IPS-NIHi11 (cell line): ENCODE data around the gene SIL1.

Source experiments
- DNase-seq: peaks from one replicate; pipeline ENCODE4 v3.0.0; 2012; ENCODE audit warnings: mixed read lengths, low spot score

SIL1 gene

DNA sequence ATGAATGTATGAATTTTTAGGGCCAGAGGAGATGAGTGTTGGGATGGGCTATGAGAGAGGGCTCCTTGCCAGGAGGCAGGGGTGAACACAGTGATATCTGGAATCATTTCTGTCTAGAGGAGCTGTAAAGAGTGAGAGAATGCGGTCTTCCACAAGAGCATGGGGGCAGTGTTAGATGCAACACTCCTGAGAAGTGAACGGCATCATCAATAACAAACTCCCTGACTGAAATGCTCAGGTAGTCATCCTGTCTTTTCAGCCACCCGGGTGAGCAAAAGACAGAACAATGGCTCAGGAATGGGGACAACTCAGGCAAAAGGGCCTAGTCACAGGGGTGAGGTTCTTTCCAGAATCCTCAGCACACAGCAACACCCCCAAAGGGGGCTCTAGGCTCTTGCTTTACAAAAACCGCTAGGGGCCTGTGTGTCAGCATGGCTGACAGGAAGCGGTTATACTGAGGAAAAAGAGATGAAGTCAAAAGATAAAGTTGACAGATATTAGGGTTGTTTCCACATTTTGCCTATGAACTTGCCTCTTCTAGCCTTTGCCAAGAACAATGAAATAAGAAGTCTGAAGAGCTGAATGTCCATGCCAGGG lies 218.4 kb downstream of the SIL1 start:
- DNase-seq, result no peak

DNA sequence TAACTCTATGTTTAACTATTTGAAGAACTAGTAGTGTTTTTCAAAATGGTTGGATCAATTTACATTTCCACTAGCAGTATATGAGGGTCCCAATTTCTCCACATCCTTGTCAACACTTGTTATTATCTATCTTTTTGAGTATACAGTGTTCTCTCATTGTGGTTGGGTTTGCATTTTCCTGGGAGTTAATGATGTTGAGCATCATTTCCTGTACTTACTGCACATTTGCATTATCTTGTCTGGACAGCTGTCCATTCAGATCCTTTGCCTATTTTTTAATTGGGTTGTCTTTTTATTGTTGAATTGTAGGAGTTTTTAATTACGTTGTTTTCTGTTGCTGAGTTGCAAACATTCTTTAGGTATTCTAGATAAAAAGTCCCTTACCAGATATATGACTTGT lies 219.6 kb downstream of the SIL1 start:
- DNase-seq, result no peak

DNA sequence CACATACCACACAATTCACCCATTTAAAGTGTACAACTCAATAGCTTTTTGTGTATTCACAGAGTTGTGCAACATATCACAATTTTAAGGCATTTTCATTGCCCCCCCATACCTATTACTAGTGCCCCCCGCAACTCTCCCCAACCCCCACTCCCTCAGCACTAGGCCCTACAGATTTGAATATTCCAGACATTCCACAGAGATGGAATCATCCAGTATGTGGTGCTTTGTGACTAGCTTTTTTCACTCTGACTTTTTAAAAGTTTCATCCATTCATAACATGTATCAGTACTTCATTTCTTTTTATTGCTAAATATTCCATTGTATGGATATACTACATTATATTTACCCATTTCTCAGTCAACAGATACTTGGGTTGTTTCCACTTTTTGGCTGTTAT lies 220.1 kb downstream of the SIL1 start:
- no peak for DNase-seq

DNA sequence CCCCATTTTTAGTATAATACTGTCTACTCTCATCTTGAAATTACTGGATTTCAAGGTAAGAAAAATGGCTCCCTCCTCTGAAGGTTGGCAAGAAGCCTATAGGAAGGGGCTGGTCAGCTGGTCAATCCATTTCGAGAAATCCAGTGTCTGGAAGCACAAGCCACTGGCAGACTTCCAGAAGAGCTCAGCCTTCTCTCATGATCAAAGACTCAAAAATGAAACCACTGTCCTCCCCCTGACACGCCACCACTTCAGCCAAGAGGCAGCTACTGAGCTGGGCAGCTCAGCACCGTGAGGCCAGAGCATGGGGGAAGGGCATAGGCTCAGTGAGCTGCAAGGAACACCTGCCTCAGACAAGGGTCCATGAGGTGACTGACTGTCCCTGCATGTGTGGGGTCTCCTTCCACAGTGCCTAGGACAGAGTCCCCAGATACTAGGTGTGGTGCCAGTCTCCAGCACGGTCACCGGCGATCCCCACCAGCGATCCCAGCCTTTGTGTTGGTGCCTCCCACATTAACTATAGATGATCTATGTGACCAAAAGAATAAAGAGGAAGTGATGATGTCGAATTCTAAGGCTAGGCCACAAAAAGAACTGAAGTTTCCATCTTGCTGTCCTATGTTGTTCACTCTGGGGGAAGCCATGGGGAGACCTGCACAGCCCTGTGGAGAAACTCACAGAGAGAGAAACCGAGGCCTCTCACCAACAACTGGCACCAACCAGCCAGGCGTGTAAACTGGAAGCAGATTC lies 222.9 kb downstream of the SIL1 start:
- no peak for DNase-seq

DNA sequence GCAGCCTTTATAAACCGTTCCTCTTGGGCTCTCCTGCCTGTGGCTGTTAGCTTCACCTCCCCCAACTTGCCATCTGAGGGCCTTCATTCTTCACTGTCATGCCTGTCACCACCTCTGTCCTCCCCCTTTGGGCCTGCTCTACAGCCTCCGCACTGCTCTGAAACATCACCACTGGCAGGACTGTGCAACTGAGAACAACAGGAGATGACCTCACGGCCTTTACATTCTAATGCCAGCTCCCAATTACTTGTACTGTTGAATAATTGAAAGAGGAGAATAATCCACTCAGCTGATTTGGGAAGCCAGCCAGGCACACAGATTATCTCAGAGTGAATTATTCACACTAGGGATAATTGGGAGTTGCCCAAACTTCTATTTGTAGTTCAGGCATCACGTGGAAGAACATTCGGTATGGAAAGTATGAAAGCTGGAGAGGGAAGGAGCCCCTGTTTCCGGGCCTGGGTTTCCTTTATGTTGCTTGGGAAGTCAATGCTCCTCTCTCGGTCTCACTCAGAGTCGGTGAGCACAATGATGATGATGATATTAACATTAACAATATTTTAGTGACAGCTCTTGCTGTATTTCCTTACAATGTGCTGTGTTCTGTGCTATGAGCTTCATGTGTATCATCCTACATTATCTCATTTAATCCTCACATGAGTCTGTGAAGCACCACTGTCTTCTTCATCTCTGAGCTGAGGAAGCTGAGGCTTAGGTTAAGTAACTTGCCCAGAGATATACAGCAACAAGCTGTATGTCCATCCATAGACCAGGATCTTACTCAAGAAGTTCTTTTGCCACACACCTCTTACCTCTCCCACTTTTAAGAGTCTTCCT lies 223.7 kb downstream of the SIL1 start:
- no peak for DNase-seq

DNA sequence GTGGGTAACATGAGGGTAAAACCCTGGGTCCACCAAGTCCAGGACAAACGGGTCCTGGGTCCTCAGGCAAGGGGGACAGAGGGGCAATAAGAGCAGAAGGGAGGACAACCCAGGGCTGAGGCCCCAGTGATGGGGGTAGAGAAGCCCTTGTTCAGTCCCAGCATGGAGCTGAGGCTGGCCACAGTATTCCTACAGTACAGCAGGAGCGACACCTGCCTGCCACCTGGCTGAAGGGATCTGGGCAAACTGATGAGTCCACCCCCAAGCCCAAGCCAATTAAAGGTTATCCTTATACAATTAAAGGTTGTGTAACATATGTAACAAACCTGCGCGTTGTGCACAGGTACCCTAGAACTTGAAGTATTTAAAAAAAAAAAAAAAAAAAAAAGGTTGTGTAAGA lies 225.3 kb downstream of the SIL1 start:
- peak; percentile 34 for DNase-seq

DNA sequence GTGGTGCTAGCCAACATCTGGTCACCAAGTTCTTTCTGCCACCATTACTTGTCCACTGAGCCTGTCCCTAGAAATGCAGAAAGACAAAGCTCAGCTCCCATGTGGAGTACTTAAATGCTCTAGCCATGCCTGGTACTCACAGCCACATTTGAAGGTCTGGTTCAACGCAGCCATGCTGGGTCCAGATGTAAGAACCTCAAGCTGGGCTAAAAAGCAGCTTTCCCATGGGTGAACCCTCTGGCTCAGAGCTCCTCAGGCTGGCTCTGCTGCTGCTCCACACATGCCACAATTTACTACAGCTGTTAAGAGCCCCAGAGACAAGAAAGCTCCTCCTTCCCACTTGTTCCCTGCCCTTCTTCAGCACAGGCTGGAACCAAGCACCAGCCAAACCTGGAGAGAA lies 225.9 kb downstream of the SIL1 start:
- DNase-seq, result no peak

DNA sequence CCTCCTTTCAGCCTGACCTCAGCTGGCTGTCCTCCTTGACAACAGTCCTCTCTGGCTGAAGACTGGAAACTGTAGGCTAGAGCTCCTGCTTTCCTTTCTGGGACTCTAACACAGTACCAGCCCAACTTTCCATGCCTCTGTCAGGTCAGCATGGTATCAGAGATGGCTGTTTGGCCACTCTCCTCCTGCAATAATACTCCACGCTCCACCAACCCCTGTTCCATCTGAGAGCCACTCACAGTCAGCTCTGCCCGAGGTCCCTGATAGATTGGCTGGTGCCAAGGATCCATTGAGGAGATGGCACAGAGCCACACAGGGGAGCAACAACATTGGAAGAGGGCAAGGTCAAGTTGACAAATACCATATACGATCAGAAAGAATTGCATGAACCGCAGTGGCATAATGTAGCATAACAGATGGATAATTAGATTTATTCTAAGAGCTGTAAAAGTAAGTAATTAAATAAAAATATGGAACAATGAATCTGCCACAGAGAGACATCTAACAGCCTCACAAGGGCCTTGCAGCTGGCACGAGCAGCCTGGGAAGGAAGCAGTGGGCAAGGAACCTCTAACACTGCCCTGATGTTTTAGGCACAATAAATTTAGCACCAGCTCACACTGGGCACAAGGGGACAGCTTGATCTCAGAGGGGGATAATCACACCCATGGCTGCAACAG lies 228.7 kb downstream of the SIL1 start:
- no peak for DNase-seq

DNA sequence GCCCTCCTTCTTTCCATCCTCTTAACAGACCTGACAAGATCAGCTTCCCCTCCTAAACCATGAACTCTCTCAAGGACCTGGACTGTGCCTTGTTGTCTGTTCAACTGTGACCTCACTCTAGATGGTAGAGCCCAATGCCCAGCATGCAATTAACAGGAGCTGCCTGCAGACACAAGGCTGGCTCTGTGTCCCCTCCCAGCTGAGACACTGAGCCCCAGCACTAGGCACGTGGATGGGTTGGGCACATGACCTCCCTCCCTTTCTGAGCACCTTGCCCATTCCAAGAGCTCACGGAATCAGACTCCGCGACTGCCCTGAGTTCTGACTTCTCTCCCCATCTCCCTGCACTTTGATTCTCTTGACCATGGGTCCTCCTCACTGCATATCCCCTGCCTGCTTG lies 229.6 kb downstream of the SIL1 start:
- DNase-seq, result no peak

DNA sequence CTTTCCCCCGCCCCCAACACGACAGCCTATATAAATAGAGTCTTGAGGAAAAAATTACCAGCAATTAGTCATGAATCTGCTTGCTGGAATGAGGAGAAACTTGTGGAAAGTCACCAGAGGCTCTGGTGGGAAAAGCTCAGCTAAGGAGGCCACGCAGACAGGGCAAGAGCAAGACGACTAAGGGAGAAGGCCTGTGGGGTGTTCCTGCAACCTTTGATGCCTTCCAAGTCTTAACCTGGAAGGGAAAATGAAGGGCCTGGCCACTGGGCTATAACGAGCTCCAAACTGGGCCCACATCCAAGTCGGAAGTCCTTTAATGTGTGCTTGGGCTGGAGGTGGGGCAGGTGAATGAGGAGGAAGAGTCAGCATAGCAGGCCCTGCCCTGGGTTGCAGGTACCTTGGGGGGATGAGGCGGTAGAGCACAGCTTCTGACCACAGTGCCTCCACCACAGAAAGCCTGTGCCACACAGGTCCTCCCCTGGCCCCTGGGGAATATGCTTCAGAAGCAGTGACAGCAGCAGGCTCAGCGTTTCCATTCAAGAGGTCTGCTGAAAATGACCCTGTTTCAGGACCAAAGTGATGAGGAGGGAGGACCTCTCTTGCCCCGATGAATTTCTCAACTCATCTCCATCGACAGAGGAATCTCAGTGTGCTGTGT lies 230.2 kb downstream of the SIL1 start:
- no peak for DNase-seq

DNA sequence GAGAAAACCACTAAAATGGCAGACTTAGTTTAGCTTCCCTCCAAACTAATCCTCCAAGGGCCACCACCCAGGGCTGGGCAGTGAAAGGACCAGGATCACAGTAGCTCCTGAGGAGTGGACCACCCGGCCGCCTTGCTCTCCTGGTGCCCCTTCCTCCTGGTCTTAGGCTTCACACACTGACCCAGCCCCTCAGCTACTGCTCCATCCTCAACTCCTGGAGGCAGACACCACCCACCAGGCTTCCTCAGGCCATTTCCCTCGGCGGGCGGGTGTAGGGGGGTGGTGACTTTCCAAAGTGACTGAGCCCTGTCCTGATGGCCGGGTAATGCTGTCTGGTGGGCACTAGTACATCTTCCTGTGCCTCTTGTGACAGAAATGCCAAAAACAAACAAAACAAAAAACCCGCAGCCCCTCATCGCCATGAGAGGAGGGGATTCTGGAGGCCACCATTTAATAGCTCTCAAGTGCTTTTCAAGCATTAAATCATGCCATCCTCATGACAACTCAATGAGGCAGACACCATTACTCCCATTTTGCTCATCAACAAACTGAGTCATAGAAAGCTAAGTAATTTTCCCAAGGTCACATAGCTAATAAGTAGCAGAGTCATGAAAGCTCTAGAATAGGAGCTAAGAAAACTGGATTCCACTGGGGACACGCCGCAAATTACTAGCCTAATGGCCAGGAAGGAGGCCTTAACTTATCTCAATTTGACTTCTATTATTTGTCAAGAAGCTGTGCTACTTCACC lies 231.8 kb downstream of the SIL1 start:
- DNase-seq, result no peak

DNA sequence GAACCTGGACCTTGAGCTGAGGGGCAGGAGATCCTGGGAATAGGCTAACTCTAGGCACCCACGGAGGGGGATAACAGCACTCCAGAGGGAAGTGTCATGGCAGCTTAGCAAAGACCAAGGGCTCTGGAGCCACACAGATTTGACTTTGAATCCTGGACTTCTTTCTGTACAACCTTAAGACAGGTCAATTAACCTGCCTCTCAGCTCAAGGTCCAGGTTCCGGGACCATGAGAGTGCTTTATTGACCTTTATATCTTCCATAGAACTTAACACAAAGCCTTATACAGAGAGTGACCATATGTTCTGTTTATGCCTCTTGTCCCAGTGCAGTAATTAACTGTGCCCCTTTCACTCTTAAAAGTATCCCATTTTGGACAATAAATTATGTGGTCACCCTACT lies 232.5 kb downstream of the SIL1 start:
- no peak for DNase-seq

DNA sequence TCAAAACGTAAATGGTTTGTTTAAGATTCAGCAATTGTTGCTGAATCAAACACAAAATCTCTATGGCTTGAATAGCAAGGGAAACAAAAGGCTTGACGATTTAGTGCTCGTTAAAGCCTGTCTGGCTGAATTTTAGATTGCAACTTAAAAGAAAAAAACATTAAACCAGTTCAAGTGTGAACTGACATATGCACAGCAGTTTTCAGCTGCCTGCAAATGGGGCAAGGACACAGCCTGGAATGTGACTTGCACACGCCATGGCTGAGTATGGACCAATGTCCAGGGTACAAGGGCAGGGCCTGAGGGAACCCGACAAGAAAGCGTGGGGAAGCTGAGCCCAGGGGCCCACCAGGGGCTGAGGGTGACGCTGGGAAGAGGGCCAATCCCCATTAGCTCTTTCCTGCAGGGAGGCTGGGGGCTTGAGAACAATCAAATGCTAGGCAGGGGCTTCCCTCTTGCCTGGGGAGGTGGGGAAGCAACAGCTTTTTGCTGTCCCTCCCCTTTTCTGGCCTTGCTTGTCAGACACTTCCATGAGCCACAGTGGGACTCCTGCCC lies 233.4 kb downstream of the SIL1 start:
- no peak for DNase-seq

DNA sequence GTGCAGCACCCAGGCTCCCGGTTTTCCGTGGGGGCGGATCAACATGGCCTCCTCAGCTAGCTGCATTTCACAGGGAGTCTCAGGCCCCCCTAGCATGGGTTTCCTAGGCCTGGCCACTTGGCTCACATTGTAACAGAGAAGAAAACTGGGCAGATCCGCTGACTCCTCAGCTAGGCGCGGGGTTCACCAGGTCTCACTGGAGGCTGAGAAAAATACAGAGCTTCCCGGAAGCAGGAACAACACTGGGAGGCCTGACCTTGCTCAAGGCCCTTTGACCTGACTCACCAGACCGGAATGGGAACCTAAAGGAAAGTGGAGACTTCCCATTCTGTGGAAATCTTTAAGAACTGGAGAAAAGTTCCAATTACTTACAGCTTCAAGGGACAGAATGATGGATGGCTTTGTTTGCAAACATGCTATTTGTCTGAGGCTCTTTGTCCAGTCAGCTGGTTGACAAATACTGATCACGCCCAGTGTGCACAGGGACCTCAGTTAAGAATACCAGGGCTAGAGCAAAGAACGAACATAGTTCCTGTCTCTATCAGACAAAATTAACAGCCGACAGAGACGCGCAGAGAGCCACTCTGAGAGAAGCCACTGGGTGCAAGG lies 234.3 kb downstream of the SIL1 start:
- no peak for DNase-seq

DNA sequence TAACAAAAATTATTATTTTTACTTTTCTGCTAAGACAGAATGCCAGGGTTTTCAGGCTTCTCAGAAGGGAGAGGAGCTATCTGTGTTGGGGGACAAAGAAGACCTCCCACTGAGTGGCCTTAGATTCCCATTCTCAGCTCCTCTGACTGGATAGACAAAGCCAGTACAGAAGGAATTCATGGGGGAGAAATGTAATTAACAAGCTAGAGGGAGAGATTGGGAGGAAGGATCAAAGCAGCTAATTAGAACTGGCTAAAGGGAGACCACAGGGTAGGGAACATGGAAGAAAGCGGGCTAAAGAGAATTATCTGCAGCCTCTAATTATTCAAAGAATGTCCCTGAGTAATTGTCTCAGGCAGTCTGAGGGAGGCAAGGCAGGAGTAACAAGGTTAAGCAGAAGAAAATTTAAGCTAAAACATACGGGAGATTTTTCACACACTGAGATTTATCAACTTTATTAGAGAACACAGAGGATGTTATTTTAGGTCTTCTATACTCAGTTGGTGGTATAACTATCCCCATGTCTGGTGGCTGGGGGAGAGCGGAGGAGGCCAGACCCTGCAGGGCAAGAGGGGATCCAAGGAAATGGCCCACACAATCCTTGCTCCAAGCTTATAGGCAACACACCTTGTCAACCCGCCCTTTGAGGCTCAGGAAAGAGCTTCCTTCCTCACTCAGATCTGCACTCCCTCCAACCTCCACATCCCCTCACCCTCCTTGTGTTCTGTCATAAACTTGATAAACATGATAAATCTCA lies 235.4 kb downstream of the SIL1 start:
- peak; percentile 56 for DNase-seq

DNA sequence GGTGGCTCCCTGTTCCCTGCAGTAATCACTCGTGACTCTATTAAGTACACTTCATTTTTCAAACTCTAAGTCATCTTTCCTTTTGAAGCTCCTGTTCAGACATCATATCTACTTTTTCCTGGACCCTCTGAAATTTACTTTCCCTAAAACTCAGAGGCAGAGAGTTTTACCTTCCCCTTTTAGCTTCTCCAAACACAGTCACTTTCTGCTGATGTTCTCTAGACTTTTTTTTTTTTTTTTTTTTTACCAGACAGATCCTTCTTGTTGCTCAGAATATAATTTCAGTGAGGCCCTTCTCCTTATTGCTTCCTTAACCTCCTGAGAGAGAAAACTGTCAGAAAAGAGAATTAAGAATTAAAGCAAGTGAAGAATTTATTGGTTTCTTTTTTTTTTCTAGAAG lies 236.4 kb downstream of the SIL1 start:
- DNase-seq, result no peak

DNA sequence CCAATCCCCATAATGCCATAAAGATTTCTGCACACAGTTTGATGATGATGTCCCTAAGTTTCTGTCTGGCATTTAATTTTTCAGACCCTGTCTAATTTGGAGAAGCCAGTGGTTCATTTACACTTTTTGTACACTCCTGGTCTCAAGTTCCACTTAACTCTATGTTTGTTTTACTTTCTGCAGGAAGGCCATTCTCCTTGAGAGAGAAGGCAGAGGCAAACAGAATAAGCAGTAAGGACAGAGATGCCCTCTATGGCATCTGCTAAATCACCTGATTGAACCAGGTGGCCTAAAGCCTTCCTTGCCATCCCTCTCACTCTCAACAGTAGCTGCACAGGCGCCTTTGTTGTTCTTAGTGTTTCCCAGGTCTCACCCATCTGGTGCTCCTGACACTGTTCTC lies 236.9 kb downstream of the SIL1 start:
- DNase-seq, result no peak

DNA sequence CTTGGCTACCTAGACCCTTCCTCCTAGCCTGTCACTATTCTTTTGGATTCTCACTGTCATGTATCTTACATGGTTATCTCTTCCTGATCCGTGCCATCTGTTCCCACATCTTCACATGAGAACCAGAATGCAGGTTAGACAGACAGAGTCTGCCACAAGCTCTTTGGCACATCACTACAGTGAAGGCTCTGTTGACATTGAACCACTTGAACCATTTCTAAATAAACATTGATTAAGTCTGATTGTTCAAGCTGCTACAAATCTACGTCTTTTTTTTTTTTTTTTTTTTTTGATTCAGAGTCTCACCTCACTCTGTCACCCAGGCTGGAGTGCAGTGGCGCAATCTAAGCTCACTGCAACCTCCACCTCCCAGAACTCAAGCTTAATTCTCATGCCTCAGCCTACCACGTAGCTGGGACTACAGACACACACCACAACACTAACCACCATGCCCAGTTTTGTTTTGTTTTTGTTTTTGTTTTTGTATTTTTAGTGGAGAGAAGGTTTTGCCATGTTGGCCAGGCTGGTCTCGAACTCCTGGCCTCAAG lies 237.9 kb downstream of the SIL1 start:
- DNase-seq, result no peak

DNA sequence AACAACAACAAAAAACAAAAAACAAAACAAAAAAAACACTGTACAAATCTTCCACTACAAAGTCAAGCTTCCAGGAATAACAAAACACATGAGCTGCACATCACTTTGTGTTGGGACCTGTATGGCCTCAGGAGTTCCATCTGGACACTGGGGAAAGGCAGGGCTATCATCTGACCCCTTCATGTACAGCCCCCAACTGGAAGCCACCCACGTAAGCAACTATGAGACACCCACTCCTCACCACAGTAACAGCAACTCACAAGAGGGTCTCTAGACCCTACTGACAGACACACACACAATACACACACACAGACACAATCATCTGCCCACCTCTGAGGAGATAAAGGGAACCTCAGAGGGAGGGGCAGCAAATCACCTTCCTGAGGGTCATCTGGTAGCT lies 241.4 kb downstream of the SIL1 start:
- no peak for DNase-seq
